ENCODE measurements around the gene BMP7.

BMP7 gene

DNA sequence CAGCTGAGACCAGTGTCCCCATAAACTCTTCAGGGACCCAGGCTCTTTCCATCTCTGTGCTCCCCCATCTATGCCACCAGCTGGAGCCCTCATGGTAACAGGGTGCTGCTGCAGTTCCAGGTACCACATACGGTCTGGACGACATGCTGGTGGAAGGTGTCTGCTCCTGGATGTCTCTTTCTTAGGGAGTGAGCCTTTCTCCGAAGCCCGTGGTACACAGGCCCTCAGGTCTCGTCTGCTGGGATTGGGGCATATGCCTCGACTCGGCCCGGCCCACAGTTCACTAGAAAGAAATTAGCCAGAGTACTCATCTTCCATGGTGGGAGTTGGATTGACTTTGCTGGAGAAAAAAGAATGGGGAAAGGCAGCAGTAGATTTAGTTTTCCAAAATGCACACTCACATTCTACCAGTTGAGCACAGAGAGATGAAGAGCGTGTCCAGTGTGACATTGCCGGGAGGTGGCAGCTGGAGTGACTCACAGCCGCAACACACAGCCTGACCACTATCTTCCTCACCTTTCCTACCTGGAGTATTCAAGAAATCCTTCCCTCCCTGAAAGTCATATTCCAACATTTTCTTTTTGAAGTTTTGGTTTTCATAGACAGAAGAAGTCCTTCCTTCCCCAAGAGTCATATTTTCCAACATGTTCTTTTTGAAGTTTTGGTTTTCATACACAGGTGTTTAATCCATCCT lies 44.5 kb upstream of the BMP7 start:
- TF ChIP-seq, protein P1, sequence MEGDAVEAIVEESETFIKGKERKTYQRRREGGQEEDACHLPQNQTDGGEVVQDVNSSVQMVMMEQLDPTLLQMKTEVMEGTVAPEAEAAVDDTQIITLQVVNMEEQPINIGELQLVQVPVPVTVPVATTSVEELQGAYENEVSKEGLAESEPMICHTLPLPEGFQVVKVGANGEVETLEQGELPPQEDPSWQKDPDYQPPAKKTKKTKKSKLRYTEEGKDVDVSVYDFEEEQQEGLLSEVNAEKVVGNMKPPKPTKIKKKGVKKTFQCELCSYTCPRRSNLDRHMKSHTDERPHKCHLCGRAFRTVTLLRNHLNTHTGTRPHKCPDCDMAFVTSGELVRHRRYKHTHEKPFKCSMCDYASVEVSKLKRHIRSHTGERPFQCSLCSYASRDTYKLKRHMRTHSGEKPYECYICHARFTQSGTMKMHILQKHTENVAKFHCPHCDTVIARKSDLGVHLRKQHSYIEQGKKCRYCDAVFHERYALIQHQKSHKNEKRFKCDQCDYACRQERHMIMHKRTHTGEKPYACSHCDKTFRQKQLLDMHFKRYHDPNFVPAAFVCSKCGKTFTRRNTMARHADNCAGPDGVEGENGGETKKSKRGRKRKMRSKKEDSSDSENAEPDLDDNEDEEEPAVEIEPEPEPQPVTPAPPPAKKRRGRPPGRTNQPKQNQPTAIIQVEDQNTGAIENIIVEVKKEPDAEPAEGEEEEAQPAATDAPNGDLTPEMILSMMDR (IDR thresholded peaks at IDR 0.05; ENCODE audit: low read depth, low read length, missing control alignments), result no peak

GRCh38 chr20:57309544-57310115 lies 43.2 kb upstream of the BMP7 start:
- no peak overlapping the region for H3K4me3 ChIP-seq (ENCODE audit: low read depth, low read length)
- no peak for DNase-seq (ENCODE audit: low read depth)
- TF ChIP-seq, protein P1 (IDR thresholded peaks at IDR 0.05; ENCODE audit: low read depth, low read length, missing control alignments), result no peak

More for the DNA sequence above, 44.5 kb upstream of the BMP7 start:
- H3K4me3 ChIP-seq (ENCODE audit: low read depth, low read length), result no peak overlapping the region
- DNase-seq (ENCODE audit: low read depth), result no peak

GRCh38 chr20:57308451-57309271 lies 42.2 kb upstream of the BMP7 start:
- H3K4me3 ChIP-seq (ENCODE audit: low read depth, low read length), result no peak overlapping the region
- TF ChIP-seq, protein P1 (IDR thresholded peaks at IDR 0.05; ENCODE audit: low read depth, low read length, missing control alignments), result no peak
- DNase-seq (ENCODE audit: low read depth), result no peak

- DNase-seq (ENCODE audit: low read depth), result no peak
- H3K4me3 ChIP-seq (ENCODE audit: low read depth, low read length), result no peak overlapping the region
- TF ChIP-seq, protein P1 (IDR thresholded peaks at IDR 0.05; ENCODE audit: low read depth, low read length, missing control alignments), result no peak
Observed at GRCh38 chr20:57306747-57307146, 40.3 kb upstream of the BMP7 start.

- no peak overlapping the region for H3K4me3 ChIP-seq (ENCODE audit: low read depth, low read length)
- TF ChIP-seq, protein P1 (IDR thresholded peaks at IDR 0.05; ENCODE audit: low read depth, low read length, missing control alignments), result no peak
- DNase-seq (ENCODE audit: low read depth), result no peak
Observed at GRCh38 chr20:57301026-57301425, 34.6 kb upstream of the BMP7 start.

GRCh38 chr20:57298457-57298856 lies 32.0 kb upstream of the BMP7 start:
- DNase-seq (ENCODE audit: low read depth), result no peak
- TF ChIP-seq, protein P1 (IDR thresholded peaks at IDR 0.05; ENCODE audit: low read depth, low read length, missing control alignments), result no peak
- H3K4me3 ChIP-seq (ENCODE audit: low read depth, low read length), result no peak overlapping the region
